Measurements from ENCODE around the gene TAMM41.

DNA sequence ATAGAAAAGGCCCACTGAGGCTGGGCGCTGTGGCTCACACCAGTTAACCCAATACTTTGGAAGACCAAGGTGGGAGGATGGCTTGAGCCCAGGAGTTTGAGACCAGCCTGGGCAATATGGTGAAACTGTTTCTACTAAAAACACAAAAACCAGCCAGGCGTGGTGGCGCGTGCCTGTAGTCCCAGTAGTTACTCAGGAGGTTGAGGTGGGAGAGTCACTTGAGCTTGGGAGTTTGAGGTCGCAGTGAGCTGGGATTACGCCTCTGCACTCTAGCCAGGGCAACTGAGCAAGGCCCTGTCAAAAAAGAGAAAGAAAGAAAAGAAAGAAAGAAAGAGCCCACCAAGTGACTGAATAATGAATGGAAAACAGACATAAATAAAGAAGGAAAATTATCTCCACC, 32.0 kb downstream of the TAMM41 start:
- TF ChIP-seq ZNF274 (IDR thresholded peaks at IDR 0.05; ENCODE audit: low read length) = no peak
- no peak for TF ChIP-seq ZNF274 (tag by site-specific recombination; IDR thresholded peaks at IDR 0.05; ENCODE audit: borderline replicate concordance)
- TF ChIP-seq, protein P1, sequence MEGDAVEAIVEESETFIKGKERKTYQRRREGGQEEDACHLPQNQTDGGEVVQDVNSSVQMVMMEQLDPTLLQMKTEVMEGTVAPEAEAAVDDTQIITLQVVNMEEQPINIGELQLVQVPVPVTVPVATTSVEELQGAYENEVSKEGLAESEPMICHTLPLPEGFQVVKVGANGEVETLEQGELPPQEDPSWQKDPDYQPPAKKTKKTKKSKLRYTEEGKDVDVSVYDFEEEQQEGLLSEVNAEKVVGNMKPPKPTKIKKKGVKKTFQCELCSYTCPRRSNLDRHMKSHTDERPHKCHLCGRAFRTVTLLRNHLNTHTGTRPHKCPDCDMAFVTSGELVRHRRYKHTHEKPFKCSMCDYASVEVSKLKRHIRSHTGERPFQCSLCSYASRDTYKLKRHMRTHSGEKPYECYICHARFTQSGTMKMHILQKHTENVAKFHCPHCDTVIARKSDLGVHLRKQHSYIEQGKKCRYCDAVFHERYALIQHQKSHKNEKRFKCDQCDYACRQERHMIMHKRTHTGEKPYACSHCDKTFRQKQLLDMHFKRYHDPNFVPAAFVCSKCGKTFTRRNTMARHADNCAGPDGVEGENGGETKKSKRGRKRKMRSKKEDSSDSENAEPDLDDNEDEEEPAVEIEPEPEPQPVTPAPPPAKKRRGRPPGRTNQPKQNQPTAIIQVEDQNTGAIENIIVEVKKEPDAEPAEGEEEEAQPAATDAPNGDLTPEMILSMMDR (tag by site-specific recombination; IDR thresholded peaks at IDR 0.05) = no peak
- no peak for TF ChIP-seq ZNF707 (tag by site-specific recombination; IDR thresholded peaks at IDR 0.05)
- TF ChIP-seq TCF7L2 (IDR thresholded peaks at IDR 0.05; ENCODE audit: borderline replicate concordance, low read depth, low read length) = no peak
- TF ChIP-seq BCL11A (tag by site-specific recombination; IDR thresholded peaks at IDR 0.05; ENCODE audit: low read depth) = no peak
- TF ChIP-seq ZNF670 (tag by site-specific recombination; IDR thresholded peaks at IDR 0.05; ENCODE audit: low read depth) = no peak
- no peak for TF ChIP-seq SALL2 (tag by site-specific recombination; IDR thresholded peaks at IDR 0.05; ENCODE audit: borderline replicate concordance)
- no peak for TF ChIP-seq ZNF23 (tag by site-specific recombination; IDR thresholded peaks at IDR 0.05; ENCODE audit: borderline replicate concordance)
- no peak for TF ChIP-seq ZNF510 (tag by site-specific recombination; IDR thresholded peaks at IDR 0.05; ENCODE audit: insufficient replicate concordance)
- no peak for TF ChIP-seq ZNF169 (tag by site-specific recombination; IDR thresholded peaks at IDR 0.05)
- TF ChIP-seq SP2 (tag by site-specific recombination; IDR thresholded peaks at IDR 0.05) = no peak
- TF ChIP-seq, protein P2, sequence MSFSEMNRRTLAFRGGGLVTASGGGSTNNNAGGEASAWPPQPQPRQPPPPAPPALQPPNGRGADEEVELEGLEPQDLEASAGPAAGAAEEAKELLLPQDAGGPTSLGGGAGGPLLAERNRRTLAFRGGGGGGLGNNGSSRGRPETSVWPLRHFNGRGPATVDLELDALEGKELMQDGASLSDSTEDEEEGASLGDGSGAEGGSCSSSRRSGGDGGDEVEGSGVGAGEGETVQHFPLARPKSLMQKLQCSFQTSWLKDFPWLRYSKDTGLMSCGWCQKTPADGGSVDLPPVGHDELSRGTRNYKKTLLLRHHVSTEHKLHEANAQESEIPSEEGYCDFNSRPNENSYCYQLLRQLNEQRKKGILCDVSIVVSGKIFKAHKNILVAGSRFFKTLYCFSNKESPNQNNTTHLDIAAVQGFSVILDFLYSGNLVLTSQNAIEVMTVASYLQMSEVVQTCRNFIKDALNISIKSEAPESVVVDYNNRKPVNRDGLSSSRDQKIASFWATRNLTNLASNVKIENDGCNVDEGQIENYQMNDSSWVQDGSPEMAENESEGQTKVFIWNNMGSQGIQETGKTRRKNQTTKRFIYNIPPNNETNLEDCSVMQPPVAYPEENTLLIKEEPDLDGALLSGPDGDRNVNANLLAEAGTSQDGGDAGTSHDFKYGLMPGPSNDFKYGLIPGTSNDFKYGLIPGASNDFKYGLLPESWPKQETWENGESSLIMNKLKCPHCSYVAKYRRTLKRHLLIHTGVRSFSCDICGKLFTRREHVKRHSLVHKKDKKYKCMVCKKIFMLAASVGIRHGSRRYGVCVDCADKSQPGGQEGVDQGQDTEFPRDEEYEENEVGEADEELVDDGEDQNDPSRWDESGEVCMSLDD (tag by site-specific recombination; IDR thresholded peaks at IDR 0.05) = no peak
- no peak for TF ChIP-seq ZNF660 (tag by site-specific recombination; IDR thresholded peaks at IDR 0.05)
- TF ChIP-seq KLF1 (tag by site-specific recombination; IDR thresholded peaks at IDR 0.05) = no peak

Data from HEK293 (cell line).